Measurements from ENCODE around the gene RBPJL. TPM values are rescaled to one million over a fixed set of nuclear protein-coding genes. Genes with fewer than 3 reads are reported as not detected.

The RBPJL gene
- total and polyA plus RNA-seq, 2 experiments from 2014 or later: not detected

DNA sequence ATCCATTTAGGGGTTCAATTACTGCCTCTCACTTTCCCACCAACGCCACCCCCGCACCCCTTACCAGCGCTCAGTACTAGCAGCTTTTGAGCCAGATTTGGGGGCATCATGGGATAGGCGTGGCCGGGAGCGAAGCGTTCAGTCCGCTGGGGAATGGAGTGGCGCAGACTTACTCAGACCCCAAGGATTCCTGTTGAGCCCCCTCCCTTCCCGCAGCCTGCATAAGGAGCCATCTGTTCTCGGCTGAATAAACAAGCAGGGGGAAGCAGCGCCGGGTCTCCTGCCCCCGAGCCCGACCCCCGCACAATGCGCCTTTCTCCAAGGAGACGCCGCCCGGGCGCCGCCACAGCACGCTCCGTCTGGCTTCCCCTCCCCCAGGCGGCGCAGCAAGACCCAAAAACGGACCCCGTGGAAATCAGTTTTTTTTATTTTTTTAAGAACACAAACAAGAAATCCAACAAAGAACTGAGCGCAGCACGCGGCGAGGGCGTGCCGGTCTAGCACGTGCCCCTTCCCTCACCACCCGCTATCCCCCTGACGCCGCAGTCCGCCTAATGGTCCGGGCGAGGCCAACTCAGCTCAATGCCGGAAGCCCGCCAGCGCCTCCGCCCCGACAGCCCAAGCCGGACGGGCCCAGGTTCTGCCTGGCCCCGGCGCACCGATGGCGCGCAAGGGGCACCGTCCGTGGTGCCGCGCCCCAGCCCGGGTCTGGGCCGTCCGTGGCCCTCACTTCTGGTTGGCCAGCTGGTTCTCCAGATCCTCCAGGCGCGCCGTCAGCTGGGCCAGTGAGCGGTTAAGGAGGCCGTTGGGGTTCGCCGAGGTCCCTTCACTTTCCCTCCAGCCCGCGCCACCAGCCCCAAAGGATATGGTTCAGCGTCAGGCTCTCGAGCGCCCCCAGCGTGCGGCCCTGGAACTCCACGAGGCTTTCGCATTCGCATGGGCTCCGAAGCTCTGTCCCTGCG lies 13.3 kb upstream of the RBPJL start:
- Histone ChIP-seq H3K9me2 (replicated peaks; ENCODE audit: insufficient read depth) (no peaks in the 10 kb centered on the region), H3K9me3 (ENCODE audit: low read depth) (no peaks in the 10 kb centered on the region), H3K4me2 (peak overlapping the region; percentile 96), H3K4me3 (peak overlapping the region; percentile 78), H2AFZ (peak overlapping the region; percentile 92), H4K20me1 (ENCODE audit: insufficient read depth, poor library complexity, severe bottlenecking) (no peaks in the 10 kb centered on the region), H3K27me3 (peaks cover 14% of the 10 kb centered on the region), H3K4me1 (ENCODE audit: insufficient read depth) (no peaks in the 10 kb centered on the region), H3K27ac (no peak overlapping the region), H3K79me2 (no peaks in the 10 kb centered on the region), H3K36me3 (replicated peaks; ENCODE audit: insufficient read depth, low read depth) (no peaks in the 10 kb centered on the region)
- no peak for TF ChIP-seq EZH2phosphoT487 (IDR thresholded peaks at IDR 0.05; ENCODE audit: low read depth, severe bottlenecking, unreplicated experiment)
- TF ChIP-seq, protein P1, sequence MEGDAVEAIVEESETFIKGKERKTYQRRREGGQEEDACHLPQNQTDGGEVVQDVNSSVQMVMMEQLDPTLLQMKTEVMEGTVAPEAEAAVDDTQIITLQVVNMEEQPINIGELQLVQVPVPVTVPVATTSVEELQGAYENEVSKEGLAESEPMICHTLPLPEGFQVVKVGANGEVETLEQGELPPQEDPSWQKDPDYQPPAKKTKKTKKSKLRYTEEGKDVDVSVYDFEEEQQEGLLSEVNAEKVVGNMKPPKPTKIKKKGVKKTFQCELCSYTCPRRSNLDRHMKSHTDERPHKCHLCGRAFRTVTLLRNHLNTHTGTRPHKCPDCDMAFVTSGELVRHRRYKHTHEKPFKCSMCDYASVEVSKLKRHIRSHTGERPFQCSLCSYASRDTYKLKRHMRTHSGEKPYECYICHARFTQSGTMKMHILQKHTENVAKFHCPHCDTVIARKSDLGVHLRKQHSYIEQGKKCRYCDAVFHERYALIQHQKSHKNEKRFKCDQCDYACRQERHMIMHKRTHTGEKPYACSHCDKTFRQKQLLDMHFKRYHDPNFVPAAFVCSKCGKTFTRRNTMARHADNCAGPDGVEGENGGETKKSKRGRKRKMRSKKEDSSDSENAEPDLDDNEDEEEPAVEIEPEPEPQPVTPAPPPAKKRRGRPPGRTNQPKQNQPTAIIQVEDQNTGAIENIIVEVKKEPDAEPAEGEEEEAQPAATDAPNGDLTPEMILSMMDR (IDR thresholded peaks at IDR 0.05; ENCODE audit: poor library complexity): peak; percentile 85
- peak; percentile 87 for DNase-seq (ENCODE audit: low spot score)
- 5% methylated on average over 68 of the region's 79 CpGs for WGBS (ENCODE audit: low lambda C conversion rate, missing lambda C conversion rate)

DNA sequence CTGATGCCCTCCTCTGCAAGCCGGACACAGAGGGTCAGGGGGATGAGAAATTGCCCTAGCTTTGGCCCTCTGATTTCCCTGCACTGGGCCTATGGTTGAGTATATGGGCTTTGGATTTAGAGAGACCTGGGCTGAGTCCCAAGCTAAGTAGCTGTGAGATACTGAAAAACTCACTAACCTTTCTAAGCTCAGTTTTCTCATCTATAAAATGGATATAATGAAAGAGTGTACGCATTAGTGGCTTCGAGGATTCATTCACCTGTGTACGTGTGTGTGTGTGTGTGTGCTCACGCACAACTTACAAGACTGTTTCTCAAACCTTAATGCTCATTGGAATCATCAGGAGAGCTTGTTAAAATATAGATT lies 12.7 kb upstream of the RBPJL start:
- Histone ChIP-seq H3K36me3 (replicated peaks; ENCODE audit: insufficient read depth, low read depth) (no peaks in the 10 kb centered on the region), H3K9me2 (replicated peaks; ENCODE audit: insufficient read depth) (no peaks in the 10 kb centered on the region), H3K4me3 (no peak overlapping the region), H3K9me3 (ENCODE audit: low read depth) (no peaks in the 10 kb centered on the region), H3K27me3 (peaks cover 14% of the 10 kb centered on the region), H4K20me1 (ENCODE audit: insufficient read depth, poor library complexity, severe bottlenecking) (no peaks in the 10 kb centered on the region), H3K79me2 (no peaks in the 10 kb centered on the region), H3K4me1 (ENCODE audit: insufficient read depth) (no peaks in the 10 kb centered on the region), H3K27ac (no peak overlapping the region), H2AFZ (peak overlapping the region; percentile 92), H3K4me2 (peak overlapping the region; percentile 96)
- DNase-seq (ENCODE audit: low spot score): no peak
- WGBS (ENCODE audit: low lambda C conversion rate, missing lambda C conversion rate): 65% methylated on average over 5 of the region's 5 CpGs
- no peak for TF ChIP-seq EZH2phosphoT487 (IDR thresholded peaks at IDR 0.05; ENCODE audit: low read depth, severe bottlenecking, unreplicated experiment)
- TF ChIP-seq, protein P1 (IDR thresholded peaks at IDR 0.05; ENCODE audit: poor library complexity): no peak
- no peak for TF ChIP-seq EZH2 (IDR thresholded peaks at IDR 0.05; ENCODE audit: borderline replicate concordance)

DNA sequence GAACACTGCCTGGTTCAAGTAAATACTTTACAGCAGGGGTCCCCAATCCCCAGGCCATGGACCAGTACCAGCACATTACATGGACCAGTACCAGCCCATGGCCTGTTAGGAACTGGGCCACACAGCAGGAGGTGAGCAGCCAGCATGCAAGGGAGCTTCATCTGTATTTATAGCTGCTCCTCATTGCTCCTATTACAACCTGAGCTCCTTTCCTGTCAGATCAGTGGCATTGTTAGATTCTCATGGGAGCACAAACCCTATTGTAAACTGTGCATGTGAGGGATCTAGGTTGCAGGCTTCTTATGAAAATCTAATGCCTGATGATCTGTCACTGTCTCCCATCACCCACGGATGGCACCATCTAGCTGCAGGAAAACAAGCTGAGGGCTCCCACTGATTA lies 12.0 kb upstream of the RBPJL start:
- H3K4me2 ChIP-seq: no peak overlapping the region
- H3K9me3 ChIP-seq (ENCODE audit: low read depth): no peaks in the 10 kb centered on the region
- DNase-seq (ENCODE audit: low spot score): no peak
- H3K4me1 ChIP-seq (ENCODE audit: insufficient read depth): no peaks in the 10 kb centered on the region
- no peak overlapping the region for H3K27ac ChIP-seq
- H2AFZ ChIP-seq: no peak overlapping the region
- H4K20me1 ChIP-seq (ENCODE audit: insufficient read depth, poor library complexity, severe bottlenecking): no peaks in the 10 kb centered on the region
- 92% methylated on average over 1 of the region's 1 CpG for WGBS (ENCODE audit: low lambda C conversion rate, missing lambda C conversion rate)
- H3K36me3 ChIP-seq (replicated peaks; ENCODE audit: insufficient read depth, low read depth): no peaks in the 10 kb centered on the region
- H3K79me2 ChIP-seq: no peaks in the 10 kb centered on the region
- peaks cover 14% of the 10 kb centered on the region for H3K27me3 ChIP-seq
- no peak overlapping the region for H3K4me3 ChIP-seq
- TF ChIP-seq, protein P1 (IDR thresholded peaks at IDR 0.05; ENCODE audit: poor library complexity): no peak
- H3K9me2 ChIP-seq (replicated peaks; ENCODE audit: insufficient read depth): no peaks in the 10 kb centered on the region
